Sigmoid colon (tissue), 7 donors: ENCODE measurements around the gene DDIT3. TPM values are rescaled to one million over a fixed set of nuclear protein-coding genes. Genes with fewer than 3 reads are reported as not detected.
"Not testable (repeated sequence)": the region's sequence is repeated elsewhere in the genome, so short reads cannot be mapped to it uniquely, and the experiment has no call there.

Source experiments
- DNase-seq: peaks from one replicate; pipeline ENCODE4 v3.0.0-alpha.2; 2019
- H3K27ac ChIP-seq, 4 donors: fragments of 200-600 bp; sonication (generic); one replicate each; pipeline ENCODE4 v1.5.1; 2016 to 2019; ENCODE audit warnings: mild to moderate bottlenecking in 1 of 4
- H3K27me3 ChIP-seq, 3 donors: fragments of 200-600 bp; sonication (generic); one replicate each; pipeline ENCODE4 v1.5.1; 2019; ENCODE audit warnings: mild to moderate bottlenecking in 1 of 3
- H3K36me3 ChIP-seq, 4 donors: fragments of 200-600 bp; sonication (generic); one replicate each; pipeline ENCODE4 v1.5.1; 2016 to 2019
- H3K4me1 ChIP-seq, 4 donors: fragments of 200-600 bp; sonication (generic); one replicate each; pipeline ENCODE4 v1.5.1; 2017 to 2019
- H3K4me3 ChIP-seq, 4 donors: fragments of 200-600 bp; sonication (generic); one replicate each; pipeline ENCODE4 v1.5.1; 2017 to 2019; ENCODE audit warnings: mild to moderate bottlenecking in 2 of 4, moderate library complexity in 1 of 4
- H3K9me3 ChIP-seq, 4 donors: fragments of 200-600 bp in 3 of 4; sonication (generic) in 3 of 4; one replicate each; pipeline versions ENCODE4 v1.5.1 to v1.6.1; 2013 to 2019
- EP300 ChIP-seq, 4 donors: sonication (generic); formaldehyde crosslinking; IDR thresholded peaks; one replicate each; pipeline ENCODE4 v1.6.1; 2017; ENCODE audit warnings: antibody characterized with exemption in 4 of 4
- POLR2A ChIP-seq, 2 donors: fragments of 450-650 bp; IDR thresholded peaks; one replicate each; pipeline ENCODE4 v1.6.1; 2016; ENCODE audit warnings: antibody characterized with exemption in 2 of 2, mild to moderate bottlenecking in 2 of 2, moderate library complexity in 2 of 2
- POLR2AphosphoS5 ChIP-seq, 4 donors: sonication (generic); formaldehyde crosslinking; IDR thresholded peaks; one replicate each; pipeline ENCODE4 v1.6.1; 2017; ENCODE audit warnings: antibody characterized with exemption in 4 of 4
- WGBS, 2 donors: extraction: QIAGEN DNeasy Blood & Tissue Kit; methylation state at CpG; one replicate each; pipeline ENCODE4 v1.1.7; 2013; 5-methylcytosine and 5-hydroxymethylcytosine counted together
- intact Hi-C: fragments of 100-400 bp; cut with DNase I; formaldehyde crosslinking; loops from one replicate; pipeline ENCODE4 v1.15.1; 2023
- polyA plus RNA-seq, 3 donors: library from polyadenylated mRNA; stranded (reverse); fragments of 200-250 nt; gene quantifications; one replicate each; pipeline ENCODE4 v1.2.3, GENCODE V29; 2013
- total RNA-seq, 4 donors: library from RNA; depleted of rRNA; stranded (reverse); fragments of >200 nt; gene quantifications; one replicate each; pipeline ENCODE4 v1.1.0, GENCODE V29; 2016
- TF ChIP-seq, protein P1 (sequence below), 4 experiments: fragments of 450-650 bp in 3 of 4; fragments of 200-600 bp in 1 of 4; IDR thresholded peaks; one replicate each; pipeline ENCODE4 v1.5.1; 2016 to 2019; ENCODE audit warnings: antibody characterized with exemption in 4 of 4, mild to moderate bottlenecking in 3 of 4, moderate library complexity in 2 of 4
- donor health status: healthy with polysubstance abuse.
- donor health status: Bipolar disorder and iron deficiency.
- donor health status: healthy.

The DDIT3 gene
- total and polyA plus RNA-seq, 7 donors = 30.7 to 52.9 (median 43.3) TPM

GRCh38 chr12:57563358-57563757, 43.0 kb upstream of the DDIT3 start:
- Histone ChIP-seq H3K9me3 (no peaks in the 10 kb centered on the region), H3K4me3 (no peak overlapping the region), H3K27ac (no peak overlapping the region), H3K36me3 (peaks cover 0 to 5% (median 0%) of the 10 kb centered on the region in 4 donors), H3K27me3 (peaks cover 0 to 3% (median 0%) of the 10 kb centered on the region in 3 donors), H3K4me1 (no peaks in the 10 kb centered on the region)
- DNase-seq = no peak
- 40 to 56% methylated on average over 4 of the region's 4 CpGs for WGBS, 2 donors
- TF ChIP-seq EP300 (IDR thresholded peaks at IDR 0.05) (no peak), POLR2A (IDR thresholded peaks at IDR 0.05) (no peak), POLR2AphosphoS5 (IDR thresholded peaks at IDR 0.05) (no peak)
- TF ChIP-seq, protein P1, sequence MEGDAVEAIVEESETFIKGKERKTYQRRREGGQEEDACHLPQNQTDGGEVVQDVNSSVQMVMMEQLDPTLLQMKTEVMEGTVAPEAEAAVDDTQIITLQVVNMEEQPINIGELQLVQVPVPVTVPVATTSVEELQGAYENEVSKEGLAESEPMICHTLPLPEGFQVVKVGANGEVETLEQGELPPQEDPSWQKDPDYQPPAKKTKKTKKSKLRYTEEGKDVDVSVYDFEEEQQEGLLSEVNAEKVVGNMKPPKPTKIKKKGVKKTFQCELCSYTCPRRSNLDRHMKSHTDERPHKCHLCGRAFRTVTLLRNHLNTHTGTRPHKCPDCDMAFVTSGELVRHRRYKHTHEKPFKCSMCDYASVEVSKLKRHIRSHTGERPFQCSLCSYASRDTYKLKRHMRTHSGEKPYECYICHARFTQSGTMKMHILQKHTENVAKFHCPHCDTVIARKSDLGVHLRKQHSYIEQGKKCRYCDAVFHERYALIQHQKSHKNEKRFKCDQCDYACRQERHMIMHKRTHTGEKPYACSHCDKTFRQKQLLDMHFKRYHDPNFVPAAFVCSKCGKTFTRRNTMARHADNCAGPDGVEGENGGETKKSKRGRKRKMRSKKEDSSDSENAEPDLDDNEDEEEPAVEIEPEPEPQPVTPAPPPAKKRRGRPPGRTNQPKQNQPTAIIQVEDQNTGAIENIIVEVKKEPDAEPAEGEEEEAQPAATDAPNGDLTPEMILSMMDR (IDR thresholded peaks at IDR 0.05) = no peak
- intact Hi-C loops = no loop called here

DNA sequence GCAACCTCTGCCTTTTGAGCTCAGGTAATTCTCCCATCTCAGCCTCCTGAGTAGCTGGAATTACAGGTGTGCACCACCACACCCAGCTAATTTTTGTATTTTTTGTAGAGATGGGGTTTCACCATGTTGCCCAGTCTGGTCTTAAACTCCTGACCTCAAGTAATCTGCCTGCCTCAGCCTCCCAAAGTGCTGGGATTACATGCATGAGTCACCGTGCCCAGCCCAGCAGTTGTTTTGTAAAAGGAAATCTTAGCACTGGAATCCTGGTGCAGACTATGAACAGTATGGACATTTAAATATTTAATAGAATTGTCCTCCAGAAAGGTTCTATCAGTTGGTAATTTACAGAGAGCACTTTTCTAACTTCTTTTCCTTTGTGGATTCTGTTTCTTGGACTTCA, 40.8 kb upstream of the DDIT3 start:
- H3K36me3 ChIP-seq, H3K27me3 ChIP-seq, H3K4me3 ChIP-seq, DNase-seq, H3K4me1 ChIP-seq, H3K9me3 ChIP-seq, intact Hi-C loops, H3K27ac ChIP-seq: not testable (repeated sequence)
- 39 to 71% methylated on average over 1 of the region's 1 CpG for WGBS, 2 donors

- Histone ChIP-seq H3K9me3 (no peaks in the 10 kb centered on the region), H3K4me1 (no peaks in the 10 kb centered on the region), H3K27ac (no peak overlapping the region), H3K4me3 (no peak overlapping the region), H3K36me3 (peaks cover 0 to 5% (median 0%) of the 10 kb centered on the region in 4 donors), H3K27me3 (no peaks in the 10 kb centered on the region)
- WGBS, 2 donors = 78 to 86% methylated on average over 2 of the region's 2 CpGs
- no peak for DNase-seq
- TF ChIP-seq POLR2AphosphoS5 (IDR thresholded peaks at IDR 0.05) (no peak), POLR2A (IDR thresholded peaks at IDR 0.05) (no peak), EP300 (IDR thresholded peaks at IDR 0.05) (no peak)
- TF ChIP-seq, protein P1 (IDR thresholded peaks at IDR 0.05) = no peak
- intact Hi-C loops = no loop called here
Measured at GRCh38 chr12:57560516-57560915, 40.2 kb upstream of the DDIT3 start.

DNA sequence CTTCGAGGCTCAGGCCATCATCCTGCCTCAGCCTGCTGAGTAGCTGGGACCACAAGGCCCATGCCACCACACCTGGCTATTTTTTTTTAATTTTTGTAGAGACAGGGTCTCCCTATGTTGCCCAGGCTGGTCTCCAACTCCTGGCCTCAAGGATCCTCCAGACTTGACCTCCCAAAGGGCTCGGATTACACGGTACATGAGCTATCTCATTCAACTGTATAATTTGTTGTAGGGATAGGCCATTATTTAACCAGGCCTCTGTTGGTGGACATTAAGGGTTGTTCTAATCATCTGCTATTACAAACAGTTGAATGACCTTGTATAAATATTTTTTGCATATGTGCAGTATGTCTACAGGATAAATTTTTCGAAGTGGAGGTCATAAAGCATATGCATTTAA, 38.5 kb upstream of the DDIT3 start:
- H3K4me3 ChIP-seq = no peak overlapping the region
- H3K27me3 ChIP-seq = no peaks in the 10 kb centered on the region
- intact Hi-C loops = no loop called here
- no peaks in the 10 kb centered on the region for H3K9me3 ChIP-seq
- no peak for TF ChIP-seq EP300 (IDR thresholded peaks at IDR 0.05)
- H3K27ac ChIP-seq = no peak overlapping the region
- no peak for DNase-seq
- WGBS, 2 donors = 71 to 87% methylated on average over 4 of the region's 4 CpGs
- no peaks in the 10 kb centered on the region for H3K4me1 ChIP-seq
- peaks cover 0 to 1% (median 0%) of the 10 kb centered on the region in 4 donors for H3K36me3 ChIP-seq

GRCh38 chr12:57554897-57555296, 34.6 kb upstream of the DDIT3 start:
- intact Hi-C loops = no loop called here
- DNase-seq = no peak
- H3K4me3 ChIP-seq = no peak overlapping the region
- WGBS, 2 donors = 94 to 100% methylated on average over 1 of the region's 1 CpG
- H3K27ac ChIP-seq = no peak overlapping the region
- no peaks in the 10 kb centered on the region for H3K9me3 ChIP-seq
- peaks cover 5 to 11% (median 9%) of the 10 kb centered on the region in 3 donors for H3K27me3 ChIP-seq
- no peaks in the 10 kb centered on the region for H3K36me3 ChIP-seq
- TF ChIP-seq EP300 (IDR thresholded peaks at IDR 0.05) (no peak), POLR2A (IDR thresholded peaks at IDR 0.05) (no peak), POLR2AphosphoS5 (IDR thresholded peaks at IDR 0.05) (no peak)
- TF ChIP-seq, protein P1 (IDR thresholded peaks at IDR 0.05) = no peak
- peaks cover 0 to 7% (median 7%) of the 10 kb centered on the region in 4 donors for H3K4me1 ChIP-seq

- Histone ChIP-seq H3K27me3 (peaks cover 5 to 16% (median 14%) of the 10 kb centered on the region in 3 donors), H3K36me3 (no peaks in the 10 kb centered on the region), H3K27ac (no peak overlapping the region), H3K4me1 (peaks cover 0 to 12% (median 11%) of the 10 kb centered on the region in 4 donors), H3K9me3 (no peaks in the 10 kb centered on the region), H3K4me3 (no peak overlapping the region)
- 87 to 93% methylated on average over 2 of the region's 2 CpGs for WGBS, 2 donors
- no peak for DNase-seq
- intact Hi-C loops = no loop called here
- TF ChIP-seq POLR2AphosphoS5 (IDR thresholded peaks at IDR 0.05) = no peak
- no peak for TF ChIP-seq EP300 (IDR thresholded peaks at IDR 0.05)
- TF ChIP-seq POLR2A (IDR thresholded peaks at IDR 0.05) = no peak
- TF ChIP-seq, protein P1 (IDR thresholded peaks at IDR 0.05) = no peak
Measured at GRCh38 chr12:57554453-57554852, 34.1 kb upstream of the DDIT3 start.
